ENCODE results near the gene KIAA0513. TPM values are rescaled to one million over a fixed set of nuclear protein-coding genes. Genes with fewer than 3 reads are reported as not detected.
"Not testable (repeated sequence)": the region's sequence is repeated elsewhere in the genome, so short reads cannot be mapped to it uniquely, and the experiment has no call there.

Gene KIAA0513
- total and polyA plus RNA-seq, 11 donors = 4.5 to 14.0 (median 9.1) TPM

GRCh38 chr16:85049706-85050305, 22.2 kb downstream of the KIAA0513 start:
- ATAC-seq = no peak
- H3K4me3 ChIP-seq = no peak overlapping the region
- TF ChIP-seq POLR2A (IDR thresholded peaks at IDR 0.05) (no peak), CTCF (IDR thresholded peaks at IDR 0.05) (no peak)
- H3K27ac ChIP-seq = no peak overlapping the region
- no peak for DNase-seq
- intact Hi-C loops (cut with DNase I) = no loop called here
- H3K27me3 ChIP-seq = no peaks in the 10 kb centered on the region
- 88 to 98% (median 95%) methylated on average over 15 of the region's 15 CpGs for whole genome bisulfite sequencing, 4 donors
- H3K36me3 ChIP-seq = no peaks in the 10 kb centered on the region
- peaks cover 0 to 43% (median 6%) of the 10 kb centered on the region in 12 donors for H3K4me1 ChIP-seq
- H3K9me3 ChIP-seq = no peaks in the 10 kb centered on the region

DNA sequence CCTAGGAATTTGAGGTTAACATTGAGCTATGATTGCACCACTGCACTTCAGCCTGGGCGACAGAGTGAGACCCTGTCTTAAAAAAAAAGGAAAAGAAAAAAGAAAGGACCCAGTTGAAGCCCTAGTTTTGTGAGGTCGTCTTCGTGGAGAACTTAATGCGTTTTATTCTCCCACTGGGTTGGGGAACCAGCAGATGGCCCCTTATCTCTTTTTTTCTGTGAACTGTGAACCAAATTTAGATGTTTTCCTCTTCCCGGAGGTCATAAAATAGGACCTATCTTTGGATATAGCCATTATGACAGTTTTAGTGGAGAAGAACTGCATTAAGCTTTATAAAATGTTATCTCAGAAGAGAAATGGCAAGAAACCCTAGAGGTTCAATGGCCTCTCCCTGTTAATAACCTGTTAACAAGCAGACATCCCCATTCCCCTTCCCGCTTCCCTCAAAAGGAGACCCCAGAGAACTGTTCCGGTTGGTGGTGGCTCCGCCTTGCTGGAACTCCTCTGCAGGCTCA, 23.5 kb downstream of the KIAA0513 start:
- no peak overlapping the region for H3K4me3 ChIP-seq
- TF ChIP-seq CTCF (IDR thresholded peaks at IDR 0.05) (no peak), POLR2A (IDR thresholded peaks at IDR 0.05) (no peak)
- DNase-seq (no peak), ATAC-seq (no peak)
- H3K27ac ChIP-seq = peak overlapping the region in 4 of 12 donors; percentile 12 to 58 (median 44)
- H3K36me3 ChIP-seq = no peaks in the 10 kb centered on the region
- H3K9me3 ChIP-seq = no peaks in the 10 kb centered on the region
- 69 to 76% (median 73%) methylated on average over 8 of the region's 8 CpGs for WGBS, 4 donors
- H3K27me3 ChIP-seq = no peaks in the 10 kb centered on the region
- intact Hi-C loops (cut with DNase I) = no loop called here
- peaks cover 0 to 53% (median 12%) of the 10 kb centered on the region in 12 donors for H3K4me1 ChIP-seq

GRCh38 chr16:85051683-85052082, 24.1 kb downstream of the KIAA0513 start:
- intact Hi-C loops (cut with DNase I) = no loop called here
- ATAC-seq (no peak), DNase-seq (no peak)
- Histone ChIP-seq H3K9me3 (no peaks in the 10 kb centered on the region), H3K36me3 (no peaks in the 10 kb centered on the region), H3K4me1 (peaks cover 0 to 54% (median 15%) of the 10 kb centered on the region in 12 donors), H3K27ac (no peak overlapping the region), H3K27me3 (no peaks in the 10 kb centered on the region), H3K4me3 (no peak overlapping the region)
- TF ChIP-seq POLR2A (IDR thresholded peaks at IDR 0.05) = no peak
- TF ChIP-seq CTCF (IDR thresholded peaks at IDR 0.05) = no peak
- WGBS, 4 donors = 84 to 93% (median 90%) methylated on average over 8 of the region's 8 CpGs

DNA sequence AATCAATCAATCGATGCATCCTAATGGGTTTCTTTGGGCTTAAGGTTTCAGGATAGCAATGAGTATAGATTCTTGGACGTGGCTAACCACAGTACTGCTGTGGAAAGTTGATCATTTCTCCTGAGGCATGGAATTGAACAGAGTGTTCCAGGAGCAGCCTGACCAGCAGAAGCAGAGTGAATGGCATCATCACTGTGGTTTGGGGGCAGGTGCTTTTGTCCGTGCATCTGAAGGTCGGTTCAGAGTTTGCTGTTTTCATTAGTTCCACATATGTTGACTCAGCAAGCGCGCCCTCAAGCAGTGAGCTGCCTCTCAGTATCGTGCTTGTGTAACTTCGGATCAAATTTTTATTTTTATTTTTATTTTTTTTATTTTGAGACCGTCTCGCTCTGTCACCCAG, 24.9 kb downstream of the KIAA0513 start:
- Histone ChIP-seq H3K27ac (no peak overlapping the region), H3K4me1 (peaks cover 0 to 54% (median 15%) of the 10 kb centered on the region in 12 donors), H3K27me3 (no peaks in the 10 kb centered on the region), H3K36me3 (no peaks in the 10 kb centered on the region), H3K9me3 (no peaks in the 10 kb centered on the region), H3K4me3 (no peak overlapping the region)
- no peak for ATAC-seq
- no peak for TF ChIP-seq POLR2A (IDR thresholded peaks at IDR 0.05)
- no peak for TF ChIP-seq CTCF (IDR thresholded peaks at IDR 0.05)
- intact Hi-C loops (cut with DNase I) = no loop called here
- no peak for DNase-seq
- whole genome bisulfite sequencing, 4 donors = 92 to 96% (median 96%) methylated on average over 10 of the region's 10 CpGs

GRCh38 chr16:85054321-85054720, 26.7 kb downstream of the KIAA0513 start:
- DNase-seq; H3K36me3 ChIP-seq; ATAC-seq; H3K4me3 ChIP-seq; H3K27me3 ChIP-seq; H3K9me3 ChIP-seq; intact Hi-C loops (cut with DNase I): not testable (repeated sequence)
- 84 to 98% (median 96%) methylated on average over 3 of the region's 3 CpGs for WGBS, 4 donors
- peak overlapping the region in 2 of 12 donors; percentile 81 to 95 for H3K27ac ChIP-seq
- H3K4me1 ChIP-seq = peaks cover 0 to 47% (median 17%) of the 10 kb centered on the region in 12 donors

Measured in heart left ventricle (tissue), 16 donors.